Glomerular visceral epithelial cell (primary cell): ENCODE data around the gene PDIA2.
"Not testable (repeated sequence)": the region's sequence is repeated elsewhere in the genome, so short reads cannot be mapped to it uniquely, and the experiment has no call there.

Experiments
- DNase-seq: peaks from one replicate; pipeline ENCODE4 v3.0.0-alpha.2; 2016; ENCODE audit errors: extremely low spot score

The PDIA2 gene, protein sequence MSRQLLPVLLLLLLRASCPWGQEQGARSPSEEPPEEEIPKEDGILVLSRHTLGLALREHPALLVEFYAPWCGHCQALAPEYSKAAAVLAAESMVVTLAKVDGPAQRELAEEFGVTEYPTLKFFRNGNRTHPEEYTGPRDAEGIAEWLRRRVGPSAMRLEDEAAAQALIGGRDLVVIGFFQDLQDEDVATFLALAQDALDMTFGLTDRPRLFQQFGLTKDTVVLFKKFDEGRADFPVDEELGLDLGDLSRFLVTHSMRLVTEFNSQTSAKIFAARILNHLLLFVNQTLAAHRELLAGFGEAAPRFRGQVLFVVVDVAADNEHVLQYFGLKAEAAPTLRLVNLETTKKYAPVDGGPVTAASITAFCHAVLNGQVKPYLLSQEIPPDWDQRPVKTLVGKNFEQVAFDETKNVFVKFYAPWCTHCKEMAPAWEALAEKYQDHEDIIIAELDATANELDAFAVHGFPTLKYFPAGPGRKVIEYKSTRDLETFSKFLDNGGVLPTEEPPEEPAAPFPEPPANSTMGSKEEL

GRCh38 chr16:283033-283805 is at the start of gene PDIA2:
Gene PDIA2, plus strand, starts transcription at chr16:283164. Its CDS starts 6 bp downstream, at chr16:283170.
- no peak for DNase-seq

- peak; percentile 89 for DNase-seq
Observed at GRCh38 chr16:234468-235305, 48.3 kb upstream of the PDIA2 start, which contains the start of gene FAM234A. Gene FAM234A, plus strand, starts transcription at chr16:234821. Its CDS starts 19,593 bp downstream, at chr16:254414.

DNA sequence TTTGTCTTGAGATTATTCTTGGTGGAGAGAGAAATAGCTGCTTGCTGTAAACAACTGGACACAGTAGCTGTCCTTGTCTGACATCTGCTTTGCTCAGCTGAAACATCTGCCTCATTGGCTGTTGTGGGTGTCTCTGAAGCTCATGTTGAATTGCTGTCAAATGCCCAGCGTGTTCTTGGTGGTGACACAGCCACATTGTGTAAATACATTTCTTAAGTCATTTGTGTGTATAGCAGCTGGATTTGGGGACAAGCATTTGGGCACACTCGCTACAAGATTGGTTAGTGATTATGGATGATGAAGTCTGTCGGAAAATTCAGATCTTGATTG is 43.1 kb upstream of the PDIA2 start:
- no peak for DNase-seq

GRCh38 chr16:240559-240958 is 42.4 kb upstream of the PDIA2 start:
- no peak for DNase-seq

GRCh38 chr16:242281-242680 is 40.7 kb upstream of the PDIA2 start:
- DNase-seq = no peak

GRCh38 chr16:243348-243747 is 39.6 kb upstream of the PDIA2 start:
- DNase-seq = no peak

DNA sequence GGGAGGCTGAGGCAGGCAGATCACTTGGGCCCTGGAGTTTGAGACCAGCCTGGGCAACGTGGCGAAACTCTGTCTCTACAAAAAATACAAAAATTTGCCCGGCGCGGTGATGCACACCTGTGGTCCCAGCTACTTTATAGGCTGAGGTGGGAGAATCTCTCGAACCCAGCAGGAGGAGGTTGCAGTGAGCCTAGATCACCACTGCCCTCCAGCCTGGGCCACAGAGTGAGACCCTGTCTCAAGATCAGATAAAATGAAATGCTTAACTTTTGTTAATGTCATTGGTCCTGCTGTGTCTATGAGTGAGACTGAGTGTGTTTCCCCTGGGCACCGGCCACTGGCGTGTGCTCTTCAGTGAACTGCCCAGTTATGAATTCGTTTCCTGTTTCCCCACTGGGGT is 37.9 kb upstream of the PDIA2 start:
- no peak for DNase-seq

GRCh38 chr16:247027-247426 is 35.9 kb upstream of the PDIA2 start:
- no peak for DNase-seq

DNA sequence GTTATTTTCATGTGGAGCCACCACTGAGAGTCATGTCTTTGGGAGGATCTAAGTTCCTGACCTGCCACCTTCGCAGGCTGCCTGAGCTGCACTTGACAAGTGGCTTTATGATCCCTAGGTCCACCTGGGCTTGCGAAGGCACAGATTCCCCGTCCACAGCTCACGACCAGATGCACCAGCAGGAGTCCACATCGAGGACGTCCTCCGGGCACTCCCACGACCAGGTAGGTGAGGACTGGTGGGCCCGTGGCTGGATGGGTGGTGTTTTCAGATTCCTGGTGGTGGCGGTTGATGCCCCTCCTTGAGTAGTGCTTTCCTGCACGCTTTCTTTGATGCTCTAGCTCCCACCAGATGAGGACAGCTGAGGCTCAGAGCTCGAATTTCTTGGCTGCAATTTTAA is 33.5 kb upstream of the PDIA2 start:
- DNase-seq = no peak

- no peak for DNase-seq
Observed at GRCh38 chr16:252366-253337, 30.3 kb upstream of the PDIA2 start.

- DNase-seq = no peak
Observed at GRCh38 chr16:253833-254232, 29.1 kb upstream of the PDIA2 start.

DNA sequence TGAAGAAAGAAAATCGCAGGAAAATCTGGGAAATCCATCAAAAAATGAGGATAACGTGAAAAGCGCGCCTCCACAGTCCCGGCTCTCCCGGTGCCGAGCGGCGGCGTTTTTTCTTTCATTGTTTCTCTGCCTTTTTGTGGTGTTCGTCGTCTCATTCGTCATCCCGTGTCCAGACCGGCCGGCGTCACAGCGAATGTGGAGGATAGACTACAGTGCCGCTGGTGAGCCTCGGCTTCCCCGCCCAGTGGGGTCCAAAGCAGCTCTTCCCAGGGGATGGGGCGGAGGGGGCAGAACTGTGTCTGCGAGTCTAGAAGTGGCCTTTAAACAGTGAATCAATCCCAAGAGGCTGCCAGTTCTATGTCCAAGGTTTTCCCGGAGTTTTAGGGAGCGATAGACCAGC is 28.5 kb upstream of the PDIA2 start:
- no peak for DNase-seq

DNA sequence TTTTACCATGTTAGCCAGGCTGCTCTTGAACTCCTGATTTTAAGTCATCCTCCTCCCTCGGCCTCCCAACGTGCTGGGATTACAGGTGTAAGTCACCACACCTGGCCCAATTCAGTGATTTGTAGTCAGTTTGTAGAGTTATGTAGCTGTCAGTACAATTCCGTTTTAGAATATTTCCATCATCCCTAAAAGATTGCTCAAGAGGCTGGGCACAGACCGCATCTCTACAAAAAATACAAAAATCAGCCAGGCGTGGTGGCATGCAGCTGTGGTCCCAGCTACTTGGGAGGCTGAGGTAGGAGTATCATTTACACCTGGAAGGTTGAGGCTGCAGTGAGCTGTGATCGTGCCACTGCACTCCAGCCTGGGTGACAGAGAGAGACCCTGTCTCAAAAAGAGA is 27.8 kb upstream of the PDIA2 start:
- no peak for DNase-seq

DNA sequence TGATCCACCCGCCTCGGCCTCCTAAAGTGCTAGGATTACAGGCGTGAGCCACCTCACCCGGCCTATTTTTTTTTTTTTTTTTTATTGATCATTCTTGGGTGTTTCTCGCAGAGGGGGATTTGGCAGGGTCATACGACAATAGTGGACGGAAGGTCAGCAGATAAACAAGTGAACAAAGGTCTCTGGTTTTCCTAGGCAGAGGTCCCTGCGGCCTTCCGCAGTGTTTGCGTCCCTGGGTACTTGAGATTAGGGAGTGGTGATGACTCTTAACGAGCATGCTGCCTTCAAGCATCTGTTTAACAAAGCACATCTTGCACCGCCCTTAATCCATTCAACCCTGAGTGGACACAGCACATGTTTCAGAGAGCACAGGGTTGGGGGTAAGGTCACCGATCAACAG is 24.9 kb upstream of the PDIA2 start:
- not testable (repeated sequence) for DNase-seq

DNA sequence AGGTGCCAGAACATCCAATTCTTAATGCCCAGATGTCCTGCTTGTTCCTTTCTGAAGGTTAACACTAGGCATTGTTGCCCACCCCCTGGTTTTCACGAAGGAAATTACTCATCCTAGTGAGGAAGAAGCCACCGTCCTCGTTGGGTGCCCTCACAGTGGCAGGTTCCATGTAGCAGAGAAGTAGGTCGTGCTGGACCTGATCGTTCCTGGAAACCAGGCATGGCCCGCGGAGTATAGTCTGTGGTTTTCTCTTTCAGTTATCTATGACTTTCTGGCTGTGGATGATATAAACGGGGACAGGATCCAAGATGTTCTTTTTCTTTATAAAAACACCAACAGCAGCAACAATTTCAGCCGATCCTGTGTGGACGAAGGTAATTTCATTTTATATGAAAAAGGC is 23.7 kb upstream of the PDIA2 start:
- no peak for DNase-seq

DNA sequence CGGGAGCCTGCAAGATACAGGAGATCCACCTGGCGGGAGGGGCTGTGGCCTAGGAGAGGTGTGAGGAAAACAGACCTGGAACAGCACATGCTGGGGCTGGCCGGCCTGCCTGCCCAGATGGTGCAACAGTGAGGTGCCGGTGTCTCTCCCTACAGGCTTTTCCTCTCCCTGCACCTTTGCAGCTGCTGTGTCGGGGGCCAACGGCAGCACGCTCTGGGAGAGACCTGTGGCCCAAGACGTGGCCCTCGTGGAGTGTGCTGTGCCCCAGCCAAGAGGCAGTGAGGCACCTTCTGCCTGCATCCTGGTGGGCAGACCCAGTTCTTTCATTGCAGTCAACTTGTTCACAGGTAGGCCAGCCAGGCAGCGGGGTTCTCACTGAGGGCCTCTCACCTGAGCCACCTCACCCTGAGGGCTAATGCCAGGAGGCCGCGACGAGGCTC is 23.1 kb upstream of the PDIA2 start:
- DNase-seq = no peak

- DNase-seq = no peak
Observed at GRCh38 chr16:260326-260725, 22.6 kb upstream of the PDIA2 start.

DNA sequence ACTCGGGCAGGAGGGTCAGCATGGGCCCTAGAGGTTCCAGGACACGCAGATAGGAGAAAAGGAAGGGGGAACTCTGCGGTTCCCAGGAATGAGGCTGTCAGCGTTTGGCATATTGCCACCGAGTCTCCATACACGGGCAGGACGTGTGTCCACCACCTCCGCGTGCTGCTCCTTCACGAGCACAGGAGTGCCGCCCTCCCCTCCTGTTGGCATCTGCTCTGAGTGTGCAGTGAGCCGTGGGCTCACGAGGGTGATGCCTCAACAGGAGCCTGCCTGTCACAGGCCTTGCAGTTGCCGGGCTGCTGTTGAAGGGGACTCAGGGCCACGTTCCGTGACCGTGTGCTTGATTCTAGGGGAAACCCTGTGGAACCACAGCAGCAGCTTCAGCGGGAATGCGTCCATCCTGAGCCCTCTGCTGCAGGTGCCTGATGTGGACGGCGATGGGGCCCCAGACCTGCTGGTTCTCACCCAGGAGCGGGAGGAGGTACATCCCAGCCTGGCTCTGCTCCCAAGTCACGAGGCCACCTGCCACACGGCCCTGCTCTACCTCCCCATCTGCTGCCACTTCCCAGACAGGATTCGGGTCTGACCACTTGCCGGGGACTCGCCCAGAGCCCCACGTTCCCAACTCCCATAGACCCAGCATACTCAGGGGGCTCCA is 21.8 kb upstream of the PDIA2 start:
- no peak for DNase-seq

GRCh38 chr16:262121-262745 is 20.7 kb upstream of the PDIA2 start:
- DNase-seq = no peak
